H1 (cell line): ENCODE results near the gene TMEM204. TPM values are rescaled to one million over a fixed set of nuclear protein-coding genes. Genes with fewer than 3 reads are reported as not detected.

Experiments
- CTCF ChIA-PET: fragments of 300-600 bp; sonication (Branson Sonifier 250); formaldehyde crosslinking; loops from one replicate; lab custom pipeline; 2021; ENCODE audit not compliant: partially characterized antibody; lab: Charles Lee
- POLR2A ChIA-PET: fragments of 300-600 bp; sonication (Branson Sonifier 250); formaldehyde crosslinking; loops from one replicate; lab custom pipeline; 2021; ENCODE audit warnings: inconsistent platforms; ENCODE audit not compliant: partially characterized antibody; lab: Charles Lee
- DNase-seq, 2 experiments: peaks; one replicate each; pipeline versions ENCODE4 v3.0.0 to v3.0.0-alpha.2; 2010 to 2022; ENCODE audit warnings: low spot score in 2 of 2, low read depth in 1 of 2, mixed read lengths in 1 of 2
- FAIRE-seq: peaks from 2 replicates; lab custom pipeline; 2011; peaks lifted over from hg19 to GRCh38; lab: Jason Lieb, UNC
- H2AFZ ChIP-seq: 2 replicates; pipeline ENCODE4 v1.8.1; 2012; ENCODE audit warnings: low read length, inconsistent platforms
- H2AK5ac ChIP-seq: 2 replicates; pipeline ENCODE4 v1.6.1; 2013; ENCODE audit warnings: low read depth, low read length
- H2BK120ac ChIP-seq: replicated peaks from 2 replicates; pipeline ENCODE3; 2013; ENCODE audit warnings: low read depth, low read length, inconsistent platforms
- H2BK12ac ChIP-seq: 2 replicates; pipeline ENCODE4 v1.6.1; 2013; ENCODE audit warnings: low read depth, low read length
- H2BK15ac ChIP-seq: 2 replicates; pipeline ENCODE4 v1.6.1; 2013; ENCODE audit warnings: low read length
- H2BK20ac ChIP-seq: 2 replicates; pipeline ENCODE4 v1.6.1; 2013; ENCODE audit warnings: low read length
- H2BK5ac ChIP-seq: 2 replicates; pipeline ENCODE4 v1.6.1; 2013; ENCODE audit warnings: low read depth, low read length
- H3K14ac ChIP-seq: 2 replicates; pipeline ENCODE4 v1.6.1; 2013; ENCODE audit warnings: inconsistent platforms; ENCODE audit not compliant: insufficient read length
- H3K18ac ChIP-seq: 2 replicates; pipeline ENCODE4 v1.6.1; 2013; ENCODE audit warnings: low read length; ENCODE audit errors: extremely low read depth
- H3K23ac ChIP-seq: 2 replicates; pipeline ENCODE4 v1.6.1; 2013; ENCODE audit warnings: inconsistent platforms; ENCODE audit not compliant: insufficient read length
- H3K23me2 ChIP-seq: 2 replicates; pipeline ENCODE4 v1.6.1; 2013; ENCODE audit warnings: low read depth, low read length
- H3K27ac ChIP-seq: 2 replicates; pipeline ENCODE4 v1.6.1; 2011; ENCODE audit warnings: low read depth, low read length, inconsistent platforms
- H3K27me3 ChIP-seq, 4 experiments: replicated peaks in 1 of 4; 1 replicate in 1 of 4; 2 replicates in 3 of 4; pipeline versions ENCODE4 v1.6.1 to v1.8.1; 2011 to 2013; ENCODE audit warnings: low read length in 3 of 4, mild to moderate bottlenecking in 3 of 4, inconsistent platforms in 2 of 4, mixed read lengths in 2 of 4, moderate library complexity in 1 of 4; ENCODE audit not compliant: control insufficient read depth in 3 of 4, insufficient read depth in 3 of 4; ENCODE audit errors: extremely low read depth in 1 of 4
- H3K36me3 ChIP-seq, 4 experiments: 2 replicates each; pipeline versions ENCODE4 v1.6.1 to v1.8.1; 2011 to 2013; ENCODE audit warnings: mild to moderate bottlenecking in 4 of 4, low read length in 3 of 4, moderate library complexity in 2 of 4, control low read depth in 1 of 4, inconsistent platforms in 1 of 4; ENCODE audit not compliant: insufficient read depth in 4 of 4, control insufficient read depth in 2 of 4
- H3K4ac ChIP-seq: replicated peaks from 2 replicates; pipeline ENCODE3; 2013; ENCODE audit warnings: low read length, low read depth, mixed read lengths, inconsistent platforms; ENCODE audit not compliant: insufficient read length
- H3K4me1 ChIP-seq, 4 experiments: replicated peaks in 1 of 4; 1 replicate in 1 of 4; 2 replicates in 3 of 4; pipeline versions ENCODE4 v1.6.1 to v1.8.1; 2011 to 2013; ENCODE audit warnings: low read length in 3 of 4, inconsistent platforms in 2 of 4, mixed read lengths in 1 of 4; ENCODE audit not compliant: insufficient read depth in 4 of 4, control insufficient read depth in 3 of 4
- H3K4me2 ChIP-seq, 2 experiments: 2 replicates each; pipeline versions ENCODE4 v1.6.1 to v1.8.1; 2011 to 2013; ENCODE audit warnings: low read depth in 2 of 2, low read length in 2 of 2, control low read depth in 1 of 2, inconsistent platforms in 1 of 2, mild to moderate bottlenecking in 1 of 2; ENCODE audit not compliant: insufficient read depth in 1 of 2
- H3K4me3 ChIP-seq, 4 experiments: fragments of 200-600, 300-600 bp in 1 of 4; sonication (generic), shearing (Covaris generic), sonication (Bioruptor Twin) in 1 of 4; 2 replicates each; pipeline versions ENCODE4 v1.5.1 to v1.8.1; 2011 to 2016; ENCODE audit warnings: low read length in 4 of 4, low read depth in 3 of 4, control low read depth in 2 of 4, inconsistent platforms in 2 of 4, mild to moderate bottlenecking in 2 of 4, mixed read lengths in 1 of 4, moderate library complexity in 1 of 4; ENCODE audit not compliant: insufficient read depth in 2 of 4; ENCODE audit errors: extremely low read depth in 1 of 4
- H3K56ac ChIP-seq: replicated peaks from 2 replicates; pipeline ENCODE3; 2013; ENCODE audit warnings: low read depth, mild to moderate bottlenecking, mixed read lengths, low read length, inconsistent platforms; ENCODE audit not compliant: insufficient read length
- H3K79me1 ChIP-seq: 2 replicates; pipeline ENCODE4 v1.6.1; 2013; ENCODE audit warnings: low read depth, low read length, control low read depth
- H3K79me2 ChIP-seq, 2 experiments: 2 replicates each; pipeline versions ENCODE4 v1.6.1 to v1.8.1; 2012 to 2013; ENCODE audit warnings: low read length in 2 of 2, mild to moderate bottlenecking in 2 of 2, inconsistent platforms in 1 of 2; ENCODE audit not compliant: insufficient read depth in 2 of 2, control insufficient read depth in 1 of 2
- H3K9ac ChIP-seq, 4 experiments: replicated peaks in 1 of 4; 1 replicate in 1 of 4; 2 replicates in 3 of 4; pipeline versions ENCODE4 v1.6.1 to v1.8.1; 2011 to 2013; ENCODE audit warnings: low read depth in 3 of 4, low read length in 3 of 4, control low read depth in 2 of 4, mild to moderate bottlenecking in 2 of 4, moderate library complexity in 2 of 4, inconsistent platforms in 1 of 4; ENCODE audit errors: extremely low read depth in 1 of 4
- H3K9me3 ChIP-seq, 2 experiments: 2 replicates each; pipeline versions ENCODE4 v1.6.1 to v1.8.1; 2012 to 2013; ENCODE audit warnings: mild to moderate bottlenecking in 2 of 2, moderate library complexity in 2 of 2, control low read depth in 1 of 2, inconsistent platforms in 1 of 2, low read depth in 1 of 2, low read length in 1 of 2, mixed read lengths in 1 of 2; ENCODE audit not compliant: insufficient read depth in 2 of 2
- H4K20me1 ChIP-seq, 2 experiments: replicated peaks in 1 of 2; 2 replicates each; pipeline versions ENCODE3 to v1.8.1; 2011 to 2013; ENCODE audit warnings: inconsistent platforms in 2 of 2, low read length in 2 of 2, mild to moderate bottlenecking in 1 of 2; ENCODE audit not compliant: insufficient read depth in 2 of 2, control insufficient read depth in 1 of 2
- H4K5ac ChIP-seq: 2 replicates; pipeline ENCODE4 v1.6.1; 2013; ENCODE audit warnings: low read length, low read depth, mixed read lengths, inconsistent platforms; ENCODE audit not compliant: insufficient read length
- H4K8ac ChIP-seq: 2 replicates; pipeline ENCODE4 v1.8.0; 2013; ENCODE audit warnings: mild to moderate bottlenecking, moderate library complexity, low read length, inconsistent platforms; ENCODE audit not compliant: insufficient read depth; ENCODE audit errors: extremely low read depth
- H4K91ac ChIP-seq: replicated peaks from 2 replicates; pipeline ENCODE3; 2013; ENCODE audit warnings: low read length, mixed read lengths, inconsistent platforms; ENCODE audit not compliant: insufficient read length
- BRCA1 ChIP-seq: IDR thresholded peaks from 2 replicates; pipeline ENCODE4 v1.6.1; 2012; ENCODE audit warnings: low read depth, low read length, improper control_type of control experiment
- CTBP2 ChIP-seq: IDR thresholded peaks from 2 replicates; pipeline ENCODE4 v1.7.0; 2011; ENCODE audit warnings: borderline replicate concordance, mild to moderate bottlenecking, moderate library complexity, mixed read lengths, low read length; ENCODE audit not compliant: insufficient read depth, insufficient read length
- EP300 ChIP-seq, 2 experiments: IDR thresholded peaks; 1 replicate in 1 of 2; 2 replicates in 1 of 2; pipeline ENCODE4 v1.6.1; 2011 to 2012; ENCODE audit warnings: low read depth in 2 of 2, low read length in 2 of 2, mild to moderate bottlenecking in 2 of 2, borderline replicate concordance in 1 of 2, inconsistent platforms in 1 of 2, moderate library complexity in 1 of 2
- EZH2 ChIP-seq: fragments of 200-600 bp; sonication (generic); IDR thresholded peaks from 2 replicates; pipeline ENCODE4 v1.7.1; 2012; ENCODE audit warnings: low read depth, mild to moderate bottlenecking, moderate library complexity, low read length, inconsistent platforms; ENCODE audit not compliant: severe bottlenecking
- FOSL1 ChIP-seq: IDR thresholded peaks from 2 replicates; pipeline ENCODE4 v1.6.1; 2011; ENCODE audit warnings: mild to moderate bottlenecking, low read depth, low read length, moderate library complexity; ENCODE audit not compliant: insufficient read depth
- KDM1A ChIP-seq: fragments of 200-600, 300-600 bp; sonication (generic); IDR thresholded peaks from 2 replicates; pipeline ENCODE4 v1.7.1; 2016; ENCODE audit warnings: mild to moderate bottlenecking, low read length, borderline replicate concordance
- KDM4A ChIP-seq: IDR thresholded peaks from one replicate; pipeline ENCODE4 v1.7.1; 2012; ENCODE audit warnings: low read depth, mild to moderate bottlenecking, moderate library complexity, low read length, inconsistent platforms; ENCODE audit not compliant: severe bottlenecking
- POLR2AphosphoS5 ChIP-seq: IDR thresholded peaks from 2 replicates; pipeline ENCODE4 v1.6.1; 2011; ENCODE audit warnings: low read depth, low read length
- SAP30 ChIP-seq: fragments of 300-600 bp; sonication (generic); IDR thresholded peaks from 2 replicates; pipeline ENCODE4 v1.7.1; 2012; ENCODE audit warnings: low read length, moderate library complexity, mild to moderate bottlenecking, inconsistent platforms; ENCODE audit not compliant: insufficient read depth, insufficient replicate concordance
- SP2 ChIP-seq: IDR thresholded peaks from 2 replicates; pipeline ENCODE4 v1.6.1; 2012; ENCODE audit warnings: mild to moderate bottlenecking, low read length, inconsistent platforms
- TCF12 ChIP-seq: IDR thresholded peaks from 2 replicates; pipeline ENCODE4 v1.6.1; 2011; ENCODE audit warnings: low read depth, mild to moderate bottlenecking, low read length
- WGBS, 2 experiments: shearing (Covaris generic) in 1 of 2; methylation state at CpG; one replicate each; pipeline versions ENCODE4 v1.1.6 to v1.1.7; 2013 to 2015; ENCODE audit warnings: low lambda C conversion rate in 2 of 2, mixed read lengths in 2 of 2, inconsistent platforms in 1 of 2, low coverage in 1 of 2, missing lambda C conversion rate in 1 of 2; ENCODE audit not compliant: insufficient replicate concordance in 2 of 2, insufficient coverage in 1 of 2, insufficient read length in 1 of 2; ENCODE audit errors: extremely low coverage in 1 of 2, missing lambda C conversion rate in 1 of 2; 5-methylcytosine and 5-hydroxymethylcytosine counted together
- polyA plus RNA-seq, 7 experiments: library from polyadenylated mRNA; depleted of rRNA in 3 of 7; stranded (reverse) in 5 of 7; unstranded in 2 of 7; fragments of >200 nt in 5 of 7; fragments of 200-250 nt in 2 of 7; gene quantifications; 1 replicate in 5 of 7; 2 replicates in 1 of 7; 4 replicates in 1 of 7; pipeline versions ENCODE4 v1.2.1 to v1.2.3, GENCODE V29; 2011 to 2013; ENCODE audit warnings: missing spikeins in 2 of 7, mixed read lengths in 2 of 7
- total RNA-seq: library from RNA; stranded (reverse); fragmentation: NEBNext Ultra II Directional; extraction: Animal tissue kit (Norgen Biotek cat#: 25700); gene quantifications from 2 replicates; pipeline ENCODE4 v1.2.1, GENCODE V29; 2021

Gene TMEM204
- total and polyA plus RNA-seq, 2 of the 8 experiments (the other 6 are each of a cell fraction or from before 2014, with no cell fraction given) = not detected

DNA sequence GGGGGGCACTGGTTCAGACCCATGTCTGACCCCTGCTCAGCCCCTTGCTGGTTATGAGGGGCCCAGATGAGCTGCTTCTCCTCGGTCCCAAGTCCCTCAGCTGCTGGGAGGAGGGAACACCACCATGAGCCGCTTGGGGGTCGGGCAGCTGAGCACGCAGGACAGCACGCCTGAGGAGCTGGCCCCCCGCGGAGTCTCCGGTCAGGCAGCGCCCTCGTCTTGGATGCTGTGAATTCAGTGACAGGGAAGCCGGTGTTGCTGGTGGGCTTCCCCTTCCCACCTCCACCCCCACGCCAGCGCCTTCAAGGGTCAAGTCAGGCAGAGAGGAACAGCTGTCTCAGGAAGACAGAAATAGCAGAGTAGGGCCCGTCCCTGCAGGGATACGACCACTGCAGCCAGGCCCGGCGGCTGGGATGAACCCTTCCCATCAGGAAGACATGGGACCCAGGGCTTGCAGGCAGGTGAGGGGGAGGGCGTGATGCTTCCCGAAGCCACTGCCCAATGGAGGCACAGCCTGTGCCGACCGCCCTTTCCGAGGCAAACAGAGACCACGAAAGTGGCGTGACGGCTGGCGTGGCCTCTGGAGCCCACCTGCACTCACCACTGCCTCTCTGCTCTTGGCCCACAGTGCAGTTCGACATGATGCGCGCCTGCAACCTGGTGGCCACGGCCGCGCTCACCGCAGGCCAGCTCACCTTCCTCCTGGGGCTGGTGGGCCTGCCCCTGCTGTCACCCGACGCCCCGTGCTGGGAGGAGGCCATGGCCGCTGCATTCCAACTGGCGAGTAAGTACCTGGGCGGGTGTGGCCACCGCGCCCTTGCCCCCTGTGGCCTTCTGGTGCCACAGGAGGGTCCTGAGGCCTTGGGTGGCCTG is 8.1 kb downstream of the TMEM204 start:
- ChIA-PET CTCF (no interaction called here), POLR2A (interaction anchor here (1.8 kb wide), 1 partner anchor 29 kb away, joined by 4 read pairs; no protein-coding TSS in a partner anchor)
- H3K9ac ChIP-seq = no peak overlapping the region
- H2BK120ac ChIP-seq = no peak overlapping the region
- 92% methylated on average over 36 of the region's 41 CpGs; no CpG with 5 or more reads in 1 of the 2 experiments for WGBS, 2 experiments
- H2AFZ ChIP-seq = no peak overlapping the region
- DNase-seq (no peak), FAIRE-seq (no peak)
- H3K4me3 ChIP-seq = no peak overlapping the region
- no peak overlapping the region for H3K4me2 ChIP-seq
- no peak overlapping the region for H3K23ac ChIP-seq
- H4K91ac ChIP-seq = no peak overlapping the region
- H3K79me2 ChIP-seq = no peaks in the 10 kb centered on the region
- H2BK12ac ChIP-seq = peak overlapping the region; percentile 27; the same call in 1 of the 2 replicates
- H3K4ac ChIP-seq = no peak overlapping the region
- H3K27me3 ChIP-seq = no peaks in the 10 kb centered on the region
- H3K79me1 ChIP-seq = no peaks in the 10 kb centered on the region
- H4K5ac ChIP-seq = no peak overlapping the region
- H3K9me3 ChIP-seq = no peaks in the 10 kb centered on the region
- H3K18ac ChIP-seq = no peak overlapping the region
- H4K20me1 ChIP-seq = peaks cover 0 to 5% of the 10 kb centered on the region in 2 experiments
- H2AK5ac ChIP-seq = no peak overlapping the region
- no peak overlapping the region for H2BK20ac ChIP-seq
- H3K4me1 ChIP-seq = no peaks in the 10 kb centered on the region
- H3K27ac ChIP-seq = no peak overlapping the region; the same call in 1 of the 2 replicates
- H3K23me2 ChIP-seq = no peaks in the 10 kb centered on the region
- H2BK5ac ChIP-seq = no peak overlapping the region
- H3K14ac ChIP-seq = no peak overlapping the region
- 0 out of 2 replicates have a peak overlapping the region, but pooled peaks have one; percentile 65 for H4K8ac ChIP-seq
- H2BK15ac ChIP-seq = no peak overlapping the region
- no peaks in the 10 kb centered on the region for H3K36me3 ChIP-seq
- H3K56ac ChIP-seq = no peak overlapping the region
- TF ChIP-seq KDM1A (no peak), EZH2 (no peak), KDM4A (no peak), EP300 (IDR thresholded peaks at IDR 0.05; ENCODE audit: borderline replicate concordance in 1 of 2, low read depth in 2 of 2, low read length in 2 of 2) (no peak), SAP30 (no peak), POLR2AphosphoS5 (no peak), BRCA1 (no peak), CTBP2 (no peak), TCF12 (no peak), FOSL1 (no peak), SP2 (no peak)
